Mammary epithelial cell (primary cell): ENCODE measurements around the gene CDKN2D.

Source experiments
- CTCF ChIP-seq, 2 donors: IDR thresholded peaks in 1 of 2; conservative IDR thresholded peaks in 1 of 2; 2 replicates each; pipeline ENCODE4 v1.5.1; 2011 to 2012; ENCODE audit warnings: inconsistent platforms in 2 of 2, low read length in 2 of 2, mild to moderate bottlenecking in 2 of 2, control low read depth in 1 of 2, low read depth in 1 of 2; ENCODE audit not compliant: insufficient read depth in 1 of 2; ENCODE audit errors: extremely low read depth in 1 of 2
- EZH2 ChIP-seq: IDR thresholded peaks from 2 replicates; pipeline ENCODE4 v1.6.1; 2012; ENCODE audit warnings: low read length, inconsistent platforms, borderline replicate concordance

- no peak for TF ChIP-seq CTCF (conservative IDR thresholded peaks at IDR 0.05 in 1 of 2, IDR thresholded peaks at IDR 0.05 in 1 of 2; ENCODE audit: extremely low read depth in 1 of 2, insufficient read depth in 1 of 2, low read depth in 1 of 2, low read length in 2 of 2)
- no peak for TF ChIP-seq EZH2
These were observed 6.2 kb downstream of the CDKN2D start for GRCh38 chr19:10562609-10563008.
